Measurements from ENCODE around the gene ANKS1B.

DNA sequence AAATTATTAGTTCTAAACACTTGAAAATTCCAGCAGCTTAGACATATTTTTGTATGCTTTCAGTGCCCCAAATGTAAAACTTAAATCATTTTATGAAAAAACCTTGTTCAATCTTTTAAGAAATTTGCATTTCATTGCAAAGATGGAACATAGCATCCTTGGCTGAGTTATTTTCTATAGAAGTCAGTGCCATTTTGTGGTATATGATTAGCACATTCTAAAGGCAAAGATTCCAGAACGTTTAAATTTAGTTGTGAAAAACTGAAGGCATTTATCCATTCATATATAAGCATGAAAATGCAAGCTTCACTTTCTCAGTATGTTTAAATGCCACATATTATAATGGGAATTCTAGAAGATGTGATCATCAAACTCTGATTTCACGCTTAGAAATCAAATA lies 1007.5 kb downstream of the ANKS1B start:
- no peak for TF ChIP-seq SUZ12 (IDR thresholded peaks at IDR 0.05; ENCODE audit: extremely low read depth, insufficient read depth, insufficient read length)
- TF ChIP-seq YY1 (IDR thresholded peaks at IDR 0.05; ENCODE audit: insufficient read depth, insufficient read length), result no peak
- no peak for TF ChIP-seq ZNF274 (IDR thresholded peaks at IDR 0.05; ENCODE audit: low read depth, low read length)
